RKO (cell line): ENCODE measurements around the gene NR6A1.
A peak's percentile ranks its signal among the peaks of the same experiment; 100 is the strongest.

Source experiments
- DNase-seq: peaks from one replicate; pipeline ENCODE4 v3.0.0-alpha.2; 2016; ENCODE audit warnings: low spot score

The NR6A1 gene

GRCh38 chr9:124771021-124771866 lies at the start of gene NR6A1:
Gene NR6A1 (minus strand): TSS chr9:124771311.
- DNase-seq = peak; percentile 98

GRCh38 chr9:124818431-124819281 lies 47.5 kb upstream of the NR6A1 start:
- DNase-seq = peak; percentile 61

GRCh38 chr9:124815601-124816000 lies 44.5 kb upstream of the NR6A1 start:
- no peak for DNase-seq

- DNase-seq = no peak
Observed at GRCh38 chr9:124814164-124814535, 43.0 kb upstream of the NR6A1 start.

GRCh38 chr9:124813501-124814163 lies 42.5 kb upstream of the NR6A1 start:
- no peak for DNase-seq

- no peak for DNase-seq
Observed at GRCh38 chr9:124813041-124813440, 41.9 kb upstream of the NR6A1 start.

- DNase-seq = peak; percentile 66
Observed at GRCh38 chr9:124812441-124812876, 41.3 kb upstream of the NR6A1 start.

- no peak for DNase-seq
Observed at GRCh38 chr9:124810663-124811355, 39.7 kb upstream of the NR6A1 start.

- DNase-seq = no peak
Observed at GRCh38 chr9:124809741-124810500, 38.8 kb upstream of the NR6A1 start.

GRCh38 chr9:124809211-124809610 lies 38.1 kb upstream of the NR6A1 start:
- no peak for DNase-seq

GRCh38 chr9:124808246-124808956 lies 37.3 kb upstream of the NR6A1 start:
- DNase-seq = no peak

- DNase-seq = no peak
Observed at GRCh38 chr9:124805186-124805585, 34.1 kb upstream of the NR6A1 start.

- no peak for DNase-seq
Observed at GRCh38 chr9:124803911-124804310, 32.8 kb upstream of the NR6A1 start.

- DNase-seq = no peak
Observed at GRCh38 chr9:124802426-124802825, 31.3 kb upstream of the NR6A1 start.

GRCh38 chr9:124801356-124801755 lies 30.2 kb upstream of the NR6A1 start:
- DNase-seq = no peak

GRCh38 chr9:124800306-124801259 lies 29.5 kb upstream of the NR6A1 start:
- no peak for DNase-seq

- DNase-seq = no peak
Observed at GRCh38 chr9:124799274-124800006, 28.3 kb upstream of the NR6A1 start.

- peak; percentile 34 for DNase-seq
Observed at GRCh38 chr9:124797343-124798103, 26.4 kb upstream of the NR6A1 start.
